Retinal pigment epithelial cell (primary cell): ENCODE results near the gene MRPL46.

ENCODE experiments used
- DNase-seq: peaks from one replicate; pipeline ENCODE4 v3.0.0-alpha.2; 2010; ENCODE audit warnings: low read depth
- H3K4me3 ChIP-seq: 2 replicates; pipeline ENCODE4 v1.5.1; 2011; ENCODE audit warnings: mild to moderate bottlenecking, low read length, control low read depth, moderate library complexity
- TF ChIP-seq, protein P1 (sequence below): conservative IDR thresholded peaks from 2 replicates; pipeline ENCODE4 v1.5.1; 2011; ENCODE audit warnings: low read depth, low read length, control low read depth, inconsistent platforms

MRPL46 gene

GRCh38 chr15:88490036-88490435 lies 22.8 kb upstream of the MRPL46 start:
- TF ChIP-seq, protein P1, sequence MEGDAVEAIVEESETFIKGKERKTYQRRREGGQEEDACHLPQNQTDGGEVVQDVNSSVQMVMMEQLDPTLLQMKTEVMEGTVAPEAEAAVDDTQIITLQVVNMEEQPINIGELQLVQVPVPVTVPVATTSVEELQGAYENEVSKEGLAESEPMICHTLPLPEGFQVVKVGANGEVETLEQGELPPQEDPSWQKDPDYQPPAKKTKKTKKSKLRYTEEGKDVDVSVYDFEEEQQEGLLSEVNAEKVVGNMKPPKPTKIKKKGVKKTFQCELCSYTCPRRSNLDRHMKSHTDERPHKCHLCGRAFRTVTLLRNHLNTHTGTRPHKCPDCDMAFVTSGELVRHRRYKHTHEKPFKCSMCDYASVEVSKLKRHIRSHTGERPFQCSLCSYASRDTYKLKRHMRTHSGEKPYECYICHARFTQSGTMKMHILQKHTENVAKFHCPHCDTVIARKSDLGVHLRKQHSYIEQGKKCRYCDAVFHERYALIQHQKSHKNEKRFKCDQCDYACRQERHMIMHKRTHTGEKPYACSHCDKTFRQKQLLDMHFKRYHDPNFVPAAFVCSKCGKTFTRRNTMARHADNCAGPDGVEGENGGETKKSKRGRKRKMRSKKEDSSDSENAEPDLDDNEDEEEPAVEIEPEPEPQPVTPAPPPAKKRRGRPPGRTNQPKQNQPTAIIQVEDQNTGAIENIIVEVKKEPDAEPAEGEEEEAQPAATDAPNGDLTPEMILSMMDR: no peak
- DNase-seq: no peak
- H3K4me3 ChIP-seq: no peak overlapping the region

GRCh38 chr15:88489321-88489720 lies 22.1 kb upstream of the MRPL46 start:
- no peak for DNase-seq
- TF ChIP-seq, protein P1: peak; percentile 5
- H3K4me3 ChIP-seq: no peak overlapping the region

GRCh38 chr15:88487796-88488523 lies 20.8 kb upstream of the MRPL46 start:
- no peak for DNase-seq
- no peak overlapping the region for H3K4me3 ChIP-seq
- TF ChIP-seq, protein P1: no peak

DNA sequence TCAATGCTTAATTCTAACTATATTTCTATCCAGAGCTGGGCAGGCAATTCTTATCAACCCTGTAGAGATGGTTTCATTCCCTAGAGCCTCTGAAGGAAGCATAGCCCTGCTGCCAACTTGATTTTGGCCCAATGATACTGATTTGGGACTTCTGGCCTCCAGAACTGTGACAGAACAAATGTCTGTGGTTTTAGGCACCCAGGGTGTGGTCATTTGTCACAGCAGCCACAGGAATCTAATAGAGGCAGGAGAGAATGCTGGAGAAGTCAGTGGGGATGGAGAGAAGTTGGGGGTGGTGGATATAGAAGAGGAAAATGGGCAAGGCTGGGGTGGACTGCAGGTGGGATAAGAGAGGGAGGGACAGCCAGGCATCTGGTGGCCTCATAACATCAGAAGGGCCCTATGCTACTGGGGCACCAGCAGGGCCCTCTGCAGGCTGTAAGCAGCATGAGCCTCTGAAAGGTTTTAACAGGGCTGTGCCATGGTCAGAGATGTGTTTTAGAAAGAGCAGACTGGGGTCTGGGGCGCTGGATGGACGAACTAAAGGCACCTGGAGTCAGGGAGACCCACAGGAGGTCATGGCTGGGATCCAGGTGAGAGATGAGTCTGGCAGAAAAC lies 20.1 kb upstream of the MRPL46 start:
- H3K4me3 ChIP-seq: no peak overlapping the region
- TF ChIP-seq, protein P1: peak; percentile 10
- DNase-seq: no peak

GRCh38 chr15:88484682-88485331 lies 17.6 kb upstream of the MRPL46 start:
- TF ChIP-seq, protein P1: no peak
- H3K4me3 ChIP-seq: no peak overlapping the region
- DNase-seq: peak; percentile 66

DNA sequence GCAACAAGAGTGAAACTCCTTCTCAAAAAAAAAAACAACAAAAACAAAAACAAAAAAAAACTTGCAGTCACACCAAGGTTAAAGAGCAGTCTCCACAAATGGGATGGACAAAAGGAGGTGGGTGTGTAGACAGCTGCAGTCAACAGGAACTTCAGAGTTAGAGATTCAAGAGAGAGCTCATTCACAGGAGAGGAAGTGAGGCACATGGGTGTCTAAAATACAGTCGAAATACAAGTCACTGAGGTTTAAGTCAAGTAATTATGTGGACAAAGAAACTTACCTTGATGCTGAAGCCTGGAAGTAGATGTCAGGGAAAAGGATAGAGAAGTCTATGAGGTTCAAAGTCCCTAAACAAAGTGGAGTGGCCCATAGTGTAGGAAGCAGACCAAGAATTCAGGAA lies 15.1 kb upstream of the MRPL46 start:
- no peak overlapping the region for H3K4me3 ChIP-seq
- TF ChIP-seq, protein P1: no peak
- no peak for DNase-seq
